Measurements from ENCODE around the gene GAS2L1.
A peak's percentile ranks its signal among the peaks of the same experiment; 100 is the strongest.

The GAS2L1 gene

DNA sequence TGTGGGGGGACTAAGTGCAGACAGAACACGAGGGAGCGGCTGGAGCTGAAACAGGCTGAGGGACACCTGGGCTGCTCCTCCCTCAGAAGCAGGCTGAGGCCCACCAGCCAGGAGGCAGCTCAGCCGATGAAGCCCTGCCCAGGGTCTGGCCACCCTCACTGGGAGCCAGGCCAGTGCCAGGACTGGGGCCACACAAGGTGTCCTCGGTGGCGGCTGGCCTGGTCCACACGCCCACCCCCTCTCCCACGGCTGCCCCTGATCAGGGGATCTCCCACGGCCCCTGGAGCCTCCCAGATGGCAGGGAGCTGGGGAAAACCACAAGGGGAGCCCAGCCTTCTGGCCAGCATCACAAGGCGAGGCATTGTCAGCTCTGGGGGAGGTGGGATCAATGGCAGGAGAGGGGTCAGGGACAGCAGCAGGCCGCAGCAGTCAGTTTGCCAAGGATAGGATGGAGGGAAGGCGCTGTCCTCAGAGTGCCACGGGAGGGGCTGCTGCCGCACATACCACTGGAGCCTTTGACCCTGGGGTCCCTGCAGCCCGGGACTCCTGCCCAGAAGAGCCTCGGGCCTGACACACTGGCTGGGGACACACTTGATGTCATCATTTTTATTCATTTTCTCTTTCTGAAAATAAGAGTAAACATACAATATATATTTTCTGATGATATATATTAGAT, 20.8 kb downstream of the GAS2L1 start:
- H3K27me3 Mint-ChIP-seq = no peaks in the 10 kb centered on the region
- ATAC-seq (no peak), DNase-seq (no peak)
- no peaks in the 10 kb centered on the region for H3K4me1 Mint-ChIP-seq
- no peak overlapping the region for H3K4me3 Mint-ChIP-seq
- no peaks in the 10 kb centered on the region for H3K9me3 Mint-ChIP-seq
- H3K27ac Mint-ChIP-seq = peak overlapping the region in 1 of 2 donors; percentile 86

DNA sequence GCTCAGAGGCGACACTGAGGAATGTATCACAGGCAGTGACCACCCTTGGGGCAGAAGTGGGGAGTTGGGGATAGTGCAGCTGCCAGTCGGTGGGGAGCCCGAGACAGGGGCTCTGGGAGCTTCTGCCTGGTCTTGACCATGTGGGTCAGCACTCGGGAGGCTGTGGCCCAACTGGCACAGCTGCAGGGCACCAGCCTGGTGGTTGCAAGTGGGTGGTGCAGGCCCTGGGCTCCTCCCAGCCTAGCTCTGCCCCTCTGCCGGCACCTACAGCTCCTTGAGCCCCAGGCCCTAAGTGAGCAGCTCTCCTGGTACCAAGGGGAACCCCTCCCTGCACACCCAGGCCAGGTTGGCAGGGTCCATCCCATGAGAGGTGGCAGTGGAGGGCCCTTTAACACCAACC, 21.6 kb downstream of the GAS2L1 start:
- ATAC-seq (peak; percentile 16), DNase-seq (no peak)
- no peaks in the 10 kb centered on the region for H3K27me3 Mint-ChIP-seq
- H3K9me3 Mint-ChIP-seq = no peaks in the 10 kb centered on the region
- H3K27ac Mint-ChIP-seq = peak overlapping the region in 1 of 2 donors; percentile 34
- no peaks in the 10 kb centered on the region for H3K4me1 Mint-ChIP-seq
- H3K4me3 Mint-ChIP-seq = no peak overlapping the region

DNA sequence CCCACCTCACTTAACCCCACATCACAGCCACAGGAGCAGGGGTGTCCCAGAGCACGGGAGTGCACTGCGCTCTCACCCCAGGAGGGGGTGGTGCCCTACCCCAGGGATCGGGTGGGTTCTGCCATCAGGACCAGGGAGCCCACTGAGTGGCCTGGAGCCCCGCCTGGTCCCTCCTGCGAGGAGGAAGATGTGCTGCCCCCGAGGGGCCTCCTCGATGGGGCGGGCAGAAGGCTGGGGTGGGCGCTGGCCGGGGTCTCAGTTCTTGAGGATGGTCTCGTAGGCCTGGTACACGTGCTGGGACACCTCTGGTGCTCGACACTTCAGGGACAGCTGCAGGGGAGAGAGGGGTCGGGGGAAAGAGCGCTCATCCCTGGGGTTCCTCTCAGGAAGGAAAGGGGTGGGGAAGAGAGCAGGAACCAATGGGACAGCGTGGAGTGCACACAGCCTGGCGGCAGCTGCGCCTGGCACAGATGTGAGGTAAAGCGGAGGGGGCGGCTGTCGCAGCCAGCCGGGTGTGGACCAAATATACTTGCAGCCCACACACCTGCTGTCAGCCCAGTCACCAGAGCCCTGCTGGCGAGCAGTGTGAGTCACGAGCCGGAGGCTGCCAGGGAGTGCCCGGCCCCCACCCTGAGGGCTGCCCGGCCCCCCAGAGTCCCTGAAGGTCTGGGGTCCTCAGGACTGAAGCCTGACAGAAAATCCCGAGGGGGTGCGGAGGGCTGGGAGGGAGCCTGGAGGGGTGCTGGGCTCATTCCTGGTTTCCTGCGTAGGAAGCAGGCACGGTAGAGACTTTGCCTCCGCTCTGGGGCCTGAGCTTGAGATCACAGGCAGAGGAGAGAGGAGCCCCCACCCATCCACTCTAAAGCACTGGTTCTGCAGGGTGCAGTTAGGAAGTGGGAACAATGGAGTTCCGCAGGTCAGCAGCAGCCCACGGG, 22.4 kb downstream of the GAS2L1 start:
- Mint-ChIP-seq H3K9me3 (no peaks in the 10 kb centered on the region), H3K27me3 (no peaks in the 10 kb centered on the region), H3K4me3 (no peak overlapping the region), H3K27ac (peak overlapping the region; percentile 21 to 74), H3K4me1 (no peaks in the 10 kb centered on the region)
- peak; percentile 23 for ATAC-seq
- DNase-seq = no peak

GRCh38 chr22:29329581-29329980, 23.1 kb downstream of the GAS2L1 start:
- H3K9me3 Mint-ChIP-seq = no peaks in the 10 kb centered on the region
- H3K27me3 Mint-ChIP-seq = no peaks in the 10 kb centered on the region
- ATAC-seq = no peak
- no peak overlapping the region for H3K4me3 Mint-ChIP-seq
- no peak for DNase-seq
- no peaks in the 10 kb centered on the region for H3K4me1 Mint-ChIP-seq
- H3K27ac Mint-ChIP-seq = peak overlapping the region in 1 of 2 donors; percentile 21

DNA sequence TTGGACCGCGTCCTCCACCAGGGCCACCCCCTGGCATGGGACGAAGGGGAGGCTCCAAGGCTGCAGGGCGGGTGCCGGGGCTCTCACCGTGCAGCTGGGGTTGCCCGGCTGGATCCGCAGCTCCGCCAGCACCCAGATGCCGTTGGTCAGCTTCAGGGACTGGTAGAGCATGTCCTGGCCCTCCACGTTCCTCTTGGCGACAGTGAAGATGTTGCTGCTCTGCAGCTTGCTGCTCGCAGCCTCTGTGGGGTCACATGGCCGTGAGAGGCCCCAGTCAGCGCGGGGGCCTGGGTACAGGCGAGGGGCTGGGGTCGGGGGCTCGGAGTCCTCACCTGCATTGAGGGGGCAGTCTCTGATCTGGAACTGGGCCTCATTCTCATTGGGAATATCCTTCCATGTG, 23.8 kb downstream of the GAS2L1 start:
- Mint-ChIP-seq H3K9me3 (no peaks in the 10 kb centered on the region), H3K27ac (no peak overlapping the region), H3K4me3 (no peak overlapping the region), H3K4me1 (no peaks in the 10 kb centered on the region), H3K27me3 (no peaks in the 10 kb centered on the region)
- DNase-seq (no peak), ATAC-seq (no peak)

GRCh38 chr22:29330753-29331152, 24.3 kb downstream of the GAS2L1 start:
- Mint-ChIP-seq H3K27ac (no peak overlapping the region), H3K9me3 (no peaks in the 10 kb centered on the region), H3K27me3 (no peaks in the 10 kb centered on the region), H3K4me3 (no peak overlapping the region), H3K4me1 (no peaks in the 10 kb centered on the region)
- ATAC-seq (no peak), DNase-seq (no peak)

GRCh38 chr22:29331213-29331612, 24.8 kb downstream of the GAS2L1 start:
- H3K4me3 Mint-ChIP-seq = no peak overlapping the region
- DNase-seq = no peak
- no peaks in the 10 kb centered on the region for H3K9me3 Mint-ChIP-seq
- ATAC-seq = no peak
- H3K4me1 Mint-ChIP-seq = no peaks in the 10 kb centered on the region
- H3K27me3 Mint-ChIP-seq = no peaks in the 10 kb centered on the region
- H3K27ac Mint-ChIP-seq = no peak overlapping the region

GRCh38 chr22:29331658-29332300, 25.3 kb downstream of the GAS2L1 start:
- ATAC-seq (no peak), DNase-seq (no peak)
- H3K4me3 Mint-ChIP-seq = no peak overlapping the region
- H3K27ac Mint-ChIP-seq = no peak overlapping the region
- H3K27me3 Mint-ChIP-seq = no peaks in the 10 kb centered on the region
- no peaks in the 10 kb centered on the region for H3K4me1 Mint-ChIP-seq
- no peaks in the 10 kb centered on the region for H3K9me3 Mint-ChIP-seq

- ATAC-seq (no peak), DNase-seq (no peak)
- Mint-ChIP-seq H3K27me3 (no peaks in the 10 kb centered on the region), H3K4me3 (no peak overlapping the region), H3K27ac (peak overlapping the region; percentile 74 to 76), H3K4me1 (no peaks in the 10 kb centered on the region), H3K9me3 (no peaks in the 10 kb centered on the region)
Measured at GRCh38 chr22:29332886-29333496, 26.5 kb downstream of the GAS2L1 start.

DNA sequence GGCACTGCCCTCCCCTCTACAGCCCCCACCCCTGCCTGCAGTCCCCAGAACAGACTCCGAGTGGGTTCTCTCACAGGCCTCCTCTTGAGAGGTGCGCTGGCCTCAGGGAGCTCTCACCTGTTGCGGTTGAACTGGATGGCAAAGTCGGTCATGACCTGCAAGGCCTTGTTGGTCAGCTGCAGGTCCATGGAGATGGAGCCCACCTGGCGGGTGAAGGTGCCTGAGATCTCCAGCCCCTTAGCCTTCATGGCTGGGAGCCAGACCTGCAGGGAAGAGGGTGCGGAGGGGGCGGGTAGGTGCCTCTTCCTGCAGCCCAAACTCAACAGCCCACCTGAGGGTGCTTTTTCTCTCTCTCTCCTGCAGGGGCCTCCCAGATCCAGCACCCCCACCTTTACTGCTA, 27.7 kb downstream of the GAS2L1 start:
- Mint-ChIP-seq H3K4me3 (no peak overlapping the region), H3K27ac (no peak overlapping the region), H3K27me3 (no peaks in the 10 kb centered on the region), H3K4me1 (no peaks in the 10 kb centered on the region), H3K9me3 (no peaks in the 10 kb centered on the region)
- ATAC-seq = no peak
- DNase-seq = no peak

- Mint-ChIP-seq H3K4me3 (no peak overlapping the region), H3K27ac (no peak overlapping the region), H3K4me1 (no peaks in the 10 kb centered on the region)
Measured at GRCh38 chr22:29334696-29335344, 28.4 kb downstream of the GAS2L1 start.

GRCh38 chr22:29335656-29336055, 29.2 kb downstream of the GAS2L1 start:
- H3K4me3 Mint-ChIP-seq = no peak overlapping the region
- H3K27me3 Mint-ChIP-seq = no peaks in the 10 kb centered on the region
- H3K9me3 Mint-ChIP-seq = no peaks in the 10 kb centered on the region
- no peak overlapping the region for H3K27ac Mint-ChIP-seq
- DNase-seq (no peak), ATAC-seq (no peak)
- no peaks in the 10 kb centered on the region for H3K4me1 Mint-ChIP-seq

More at GRCh38 chr22:29334696-29335344, 28.4 kb downstream of the GAS2L1 start:
- Mint-ChIP-seq H3K27me3 (no peaks in the 10 kb centered on the region), H3K9me3 (no peaks in the 10 kb centered on the region)
- no peak for DNase-seq
- no peak for ATAC-seq

GRCh38 chr22:29336751-29337490, 30.5 kb downstream of the GAS2L1 start:
- Mint-ChIP-seq H3K9me3 (no peaks in the 10 kb centered on the region), H3K27ac (no peak overlapping the region)

DNA sequence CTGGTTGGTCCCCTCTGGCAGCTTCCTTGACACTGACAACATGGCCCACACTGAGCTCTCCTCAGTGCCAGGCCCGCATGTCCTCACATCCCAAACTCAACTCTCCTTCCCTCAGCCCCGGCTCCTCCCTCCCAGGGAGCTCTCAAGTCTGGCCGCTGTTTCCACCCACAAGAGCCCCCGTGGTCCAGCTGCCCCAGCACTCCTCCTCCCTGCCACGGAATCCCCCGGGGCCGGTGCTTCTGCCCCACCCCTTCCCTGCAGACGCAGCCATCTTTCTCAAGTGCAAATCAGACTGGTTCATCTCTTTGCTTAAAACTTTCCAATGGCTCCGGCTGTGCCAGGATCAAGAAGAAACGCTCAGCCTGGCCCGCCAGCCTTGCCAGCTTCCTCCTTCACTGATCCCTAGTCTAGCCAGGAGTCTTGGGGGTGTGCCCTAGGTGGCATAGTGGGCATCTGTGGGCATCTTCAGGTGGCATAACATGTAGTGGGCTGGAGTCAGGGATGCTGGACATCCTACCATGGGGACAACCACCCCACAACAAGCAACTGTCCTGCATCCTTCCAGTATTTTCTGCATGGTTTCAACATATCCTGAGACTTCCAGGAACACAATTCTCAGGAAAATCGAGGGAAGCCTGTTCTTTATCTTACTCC, 31.3 kb downstream of the GAS2L1 start:
- no peaks in the 10 kb centered on the region for H3K9me3 Mint-ChIP-seq
- H3K4me3 Mint-ChIP-seq = no peak overlapping the region
- DNase-seq (no peak), ATAC-seq (no peak)
- no peaks in the 10 kb centered on the region for H3K27me3 Mint-ChIP-seq
- no peaks in the 10 kb centered on the region for H3K4me1 Mint-ChIP-seq
- H3K27ac Mint-ChIP-seq = peak overlapping the region in 1 of 2 donors; percentile 42

More at GRCh38 chr22:29336751-29337490, 30.5 kb downstream of the GAS2L1 start:
- ATAC-seq (no peak), DNase-seq (no peak)
- Mint-ChIP-seq H3K27me3 (no peaks in the 10 kb centered on the region), H3K4me3 (no peak overlapping the region), H3K4me1 (no peaks in the 10 kb centered on the region)

All from stimulated activated naive CD8-positive, alpha-beta T cell treated with anti-CD3 and anti-CD28 coated beads, Interleukin-15, amount 100 ng/mL, for 72 hours (primary cell).